Stimulated activated CD4-positive, alpha-beta T cell treated with anti-CD3 and anti-CD28 coated beads, Interleukin-12 subunit alpha, Interleukin-12 subunit beta, amount 100 ng/mL, for 4 hours (primary cell): ENCODE measurements around the gene MMEL1.
"Not testable (repeated sequence)": the region's sequence is repeated elsewhere in the genome, so short reads cannot be mapped to it uniquely, and the experiment has no call there.

ENCODE experiments used
- DNase-seq: peaks from one replicate; pipeline ENCODE4 v3.0.0-alpha.2; 2020

MMEL1 gene

GRCh38 chr1:2628191-2628932 is 4.5 kb downstream of the MMEL1 start:
- DNase-seq = no peak

- DNase-seq = no peak
Measured at GRCh38 chr1:2627746-2628145, 5.1 kb downstream of the MMEL1 start.

GRCh38 chr1:2625748-2626147 is 7.1 kb downstream of the MMEL1 start:
- DNase-seq = not testable (repeated sequence)

GRCh38 chr1:2625311-2625710 is 7.5 kb downstream of the MMEL1 start:
- DNase-seq = no peak

- DNase-seq = no peak
Measured at GRCh38 chr1:2624735-2625300, 8.0 kb downstream of the MMEL1 start.

GRCh38 chr1:2623571-2624337 is 9.1 kb downstream of the MMEL1 start:
- no peak for DNase-seq

- no peak for DNase-seq
Measured at GRCh38 chr1:2617971-2618470, 14.8 kb downstream of the MMEL1 start.

- no peak for DNase-seq
Measured at GRCh38 chr1:2614145-2614544, 18.7 kb downstream of the MMEL1 start.

GRCh38 chr1:2612591-2613365 is 20.0 kb downstream of the MMEL1 start:
- DNase-seq = no peak

GRCh38 chr1:2611621-2612437 is 21.0 kb downstream of the MMEL1 start:
- no peak for DNase-seq

- no peak for DNase-seq
Measured at GRCh38 chr1:2611031-2611501, 21.8 kb downstream of the MMEL1 start.

GRCh38 chr1:2610036-2610959 is 22.5 kb downstream of the MMEL1 start:
- no peak for DNase-seq

GRCh38 chr1:2609319-2610035 is 23.3 kb downstream of the MMEL1 start:
- DNase-seq = no peak

- DNase-seq = no peak
Measured at GRCh38 chr1:2607641-2608091, 25.1 kb downstream of the MMEL1 start.

GRCh38 chr1:2606881-2607621 is 25.8 kb downstream of the MMEL1 start:
- no peak for DNase-seq

GRCh38 chr1:2606396-2606880 is 26.4 kb downstream of the MMEL1 start:
- no peak for DNase-seq

- no peak for DNase-seq
Measured at GRCh38 chr1:2605509-2606395, 27.1 kb downstream of the MMEL1 start.
